SKM-1 treated with dmso at 0.1 percent for 144 hours (cell line): ENCODE results near the gene ENC1.
"Not testable (repeated sequence)": the region's sequence is repeated elsewhere in the genome, so short reads cannot be mapped to it uniquely, and the experiment has no call there.

Experiments used
- DNase-seq: peaks from one replicate; lab custom pipeline; 2025; ENCODE audit not compliant: unreplicated experiment; lab: John Stamatoyannopoulos, UW

ENC1 gene

GRCh38 chr5:74640450-74640953, at the start of gene ENC1:
ENC1 (minus strand) TSS chr5:74640728; CDS start chr5:74636485, 4,243 bp downstream.
- DNase-seq: peak; percentile 97

- DNase-seq: no peak
These were observed 46.6 kb upstream of the ENC1 start for GRCh38 chr5:74686962-74687751.

- DNase-seq: no peak
These were observed 45.6 kb upstream of the ENC1 start for GRCh38 chr5:74685979-74686631.

- peak; percentile 70 for DNase-seq
These were observed 44.6 kb upstream of the ENC1 start, which contains the start of gene HEXB for GRCh38 chr5:74684900-74685851. HEXB (plus strand) TSS chr5:74685233; CDS start chr5:74685261, 28 bp downstream.

- DNase-seq: no peak
These were observed 39.4 kb upstream of the ENC1 start for GRCh38 chr5:74679966-74680365.

- DNase-seq: not testable (repeated sequence)
These were observed 38.8 kb upstream of the ENC1 start for GRCh38 chr5:74679300-74679699.

- DNase-seq: not testable (repeated sequence)
These were observed 37.6 kb upstream of the ENC1 start for GRCh38 chr5:74678123-74678522.

- not testable (repeated sequence) for DNase-seq
These were observed 35.9 kb upstream of the ENC1 start for GRCh38 chr5:74676466-74676865.

- DNase-seq: no peak
These were observed 32.7 kb upstream of the ENC1 start for GRCh38 chr5:74673011-74673790.

GRCh38 chr5:74672215-74672877, 31.8 kb upstream of the ENC1 start:
- no peak for DNase-seq

- no peak for DNase-seq
These were observed 30.0 kb upstream of the ENC1 start for GRCh38 chr5:74670396-74671038.

- no peak for DNase-seq
These were observed 29.3 kb upstream of the ENC1 start for GRCh38 chr5:74669821-74670220.

GRCh38 chr5:74667396-74667795, 26.9 kb upstream of the ENC1 start:
- no peak for DNase-seq

- no peak for DNase-seq
These were observed 25.3 kb upstream of the ENC1 start for GRCh38 chr5:74665816-74666215.

- DNase-seq: no peak
These were observed 24.7 kb upstream of the ENC1 start for GRCh38 chr5:74665273-74665672.

- no peak for DNase-seq
These were observed 24.0 kb upstream of the ENC1 start for GRCh38 chr5:74664551-74664950.

- DNase-seq: no peak
These were observed 20.3 kb upstream of the ENC1 start for GRCh38 chr5:74660873-74661272.

- no peak for DNase-seq
These were observed 19.6 kb upstream of the ENC1 start for GRCh38 chr5:74660140-74660539.

GRCh38 chr5:74659172-74659571, 18.6 kb upstream of the ENC1 start:
- DNase-seq: no peak
